Neural progenitor cell (in vitro differentiated cells): ENCODE measurements around the gene IL10RB.

Experiments used
- EZH2 ChIP-seq: fragments of 200-600 bp; sonication (generic); IDR thresholded peaks from 2 replicates; pipeline ENCODE4 v1.6.1; 2017; ENCODE audit warnings: antibody characterized with exemption, mild to moderate bottlenecking, moderate library complexity
- EZH2phosphoT487 ChIP-seq: fragments of 200-600 bp; sonication (generic); IDR thresholded peaks from 2 replicates; pipeline ENCODE4 v1.6.1; 2017; ENCODE audit warnings: antibody characterized with exemption
- TF ChIP-seq, protein P1 (sequence below): fragments of 200-600 bp; sonication (generic); IDR thresholded peaks from 2 replicates; pipeline ENCODE4 v1.5.1; 2017; ENCODE audit warnings: antibody characterized with exemption, mild to moderate bottlenecking

DNA sequence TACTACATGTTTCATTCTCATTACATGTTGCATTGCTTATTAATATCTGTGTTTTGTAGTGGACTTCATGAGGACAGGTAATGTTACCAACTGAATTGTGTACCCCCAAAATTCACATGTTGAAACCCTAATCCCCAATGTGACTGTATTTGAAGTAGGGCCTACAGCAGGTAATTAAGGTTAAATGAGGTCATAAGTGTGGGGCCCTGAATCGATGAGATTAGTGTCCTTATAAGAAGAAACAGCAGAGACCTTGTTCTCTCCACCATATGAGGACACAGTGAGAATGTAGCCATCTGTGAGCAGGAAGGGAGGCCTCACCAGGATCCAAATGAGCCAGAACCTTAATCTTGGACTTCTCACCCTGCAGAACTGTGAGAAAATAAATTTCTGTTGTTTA, 43.6 kb downstream of the IL10RB start:
- TF ChIP-seq, protein P1, sequence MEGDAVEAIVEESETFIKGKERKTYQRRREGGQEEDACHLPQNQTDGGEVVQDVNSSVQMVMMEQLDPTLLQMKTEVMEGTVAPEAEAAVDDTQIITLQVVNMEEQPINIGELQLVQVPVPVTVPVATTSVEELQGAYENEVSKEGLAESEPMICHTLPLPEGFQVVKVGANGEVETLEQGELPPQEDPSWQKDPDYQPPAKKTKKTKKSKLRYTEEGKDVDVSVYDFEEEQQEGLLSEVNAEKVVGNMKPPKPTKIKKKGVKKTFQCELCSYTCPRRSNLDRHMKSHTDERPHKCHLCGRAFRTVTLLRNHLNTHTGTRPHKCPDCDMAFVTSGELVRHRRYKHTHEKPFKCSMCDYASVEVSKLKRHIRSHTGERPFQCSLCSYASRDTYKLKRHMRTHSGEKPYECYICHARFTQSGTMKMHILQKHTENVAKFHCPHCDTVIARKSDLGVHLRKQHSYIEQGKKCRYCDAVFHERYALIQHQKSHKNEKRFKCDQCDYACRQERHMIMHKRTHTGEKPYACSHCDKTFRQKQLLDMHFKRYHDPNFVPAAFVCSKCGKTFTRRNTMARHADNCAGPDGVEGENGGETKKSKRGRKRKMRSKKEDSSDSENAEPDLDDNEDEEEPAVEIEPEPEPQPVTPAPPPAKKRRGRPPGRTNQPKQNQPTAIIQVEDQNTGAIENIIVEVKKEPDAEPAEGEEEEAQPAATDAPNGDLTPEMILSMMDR: no peak
- TF ChIP-seq EZH2 (no peak), EZH2phosphoT487 (no peak)
